IMR-90 (cell line): ENCODE results near the gene SLC44A1. TPM values are rescaled to one million over a fixed set of nuclear protein-coding genes. Genes with fewer than 3 reads are reported as not detected.

Experiments used
- ATAC-seq: fragments of 200-7000 bp; cut with Tn5 transposase; 2 replicates; pipeline ENCODE4 v1.9.1; 2020; ENCODE audit warnings: low read depth, mild to moderate bottlenecking, moderate library complexity
- BruUV-seq: library from RNA; stranded (reverse); fragments of 400-500 nt; replicated peaks from 2 replicates; lab custom pipeline; 2021; lab: Mats Ljungman, UMichigan
- CTCF ChIA-PET: fragments of 300-600 bp; formaldehyde crosslinking; extraction: SDS; loops from one replicate; lab custom pipeline; 2021; ENCODE audit warnings: antibody characterized with exemption; lab: Yijun Ruan, JAX
- POLR2A ChIA-PET: fragments of 300-600 bp; sonication (Branson Sonifier 250); formaldehyde crosslinking; loops from one replicate; lab custom pipeline; 2022; ENCODE audit warnings: antibody characterized with exemption; ENCODE audit not compliant: unreplicated experiment; lab: Charles Lee
- DNase-seq: peaks from one replicate; pipeline ENCODE4 v3.0.0; 2013
- H2AFZ ChIP-seq: replicated peaks from 2 replicates; pipeline ENCODE3; 2013; ENCODE audit warnings: low read length, mild to moderate bottlenecking; ENCODE audit not compliant: poor library complexity
- H2AK5ac ChIP-seq: 2 replicates; pipeline ENCODE4 v1.6.1; 2013; ENCODE audit warnings: low read depth, low read length, inconsistent platforms
- H2AK9ac ChIP-seq: replicated peaks from 2 replicates; pipeline ENCODE3; 2013; ENCODE audit warnings: mild to moderate bottlenecking, low read depth, low read length, moderate library complexity; ENCODE audit not compliant: poor library complexity
- H2BK120ac ChIP-seq: 2 replicates; pipeline ENCODE4 v1.6.1; 2013; ENCODE audit warnings: low read depth, low read length, inconsistent platforms
- H2BK15ac ChIP-seq: 3 replicates; pipeline ENCODE4 v1.6.1; 2013; ENCODE audit warnings: low read depth, low read length, inconsistent platforms
- H2BK20ac ChIP-seq: 2 replicates; pipeline ENCODE4 v1.6.1; 2013; ENCODE audit warnings: low read depth, mild to moderate bottlenecking, inconsistent platforms, low read length, moderate library complexity
- H2BK5ac ChIP-seq: 2 replicates; pipeline ENCODE4 v1.6.1; 2013; ENCODE audit warnings: mild to moderate bottlenecking, low read depth, low read length, inconsistent platforms; ENCODE audit not compliant: poor library complexity, severe bottlenecking
- H3K14ac ChIP-seq: replicated peaks from 2 replicates; pipeline ENCODE4 v1.6.1; 2013; ENCODE audit warnings: low read depth, low read length, inconsistent platforms
- H3K18ac ChIP-seq: 2 replicates; pipeline ENCODE4 v1.6.1; 2013; ENCODE audit warnings: low read depth, low read length, control low read depth
- H3K23ac ChIP-seq: 2 replicates; pipeline ENCODE4 v1.6.1; 2013; ENCODE audit warnings: low read depth, low read length, inconsistent platforms
- H3K27ac ChIP-seq: 2 replicates; pipeline ENCODE4 v1.5.1; 2013; ENCODE audit warnings: mild to moderate bottlenecking, control low read depth, low read length; ENCODE audit not compliant: insufficient read depth
- H3K27me3 ChIP-seq: 2 replicates; pipeline ENCODE4 v1.6.1; 2013; ENCODE audit warnings: low read length; ENCODE audit not compliant: control insufficient read depth, insufficient read depth
- H3K36me3 ChIP-seq: 2 replicates; pipeline ENCODE4 v1.6.1; 2013; ENCODE audit warnings: low read length, mixed read lengths; ENCODE audit not compliant: control insufficient read depth, insufficient read depth
- H3K4ac ChIP-seq: 2 replicates; pipeline ENCODE4 v1.6.1; 2013; ENCODE audit warnings: low read depth, low read length, inconsistent platforms
- H3K4me1 ChIP-seq: 2 replicates; pipeline ENCODE4 v1.6.1; 2013; ENCODE audit warnings: low read length, mixed read lengths; ENCODE audit not compliant: control insufficient read depth, insufficient read depth
- H3K4me2 ChIP-seq: 2 replicates; pipeline ENCODE4 v1.6.1; 2013; ENCODE audit warnings: low read depth, mild to moderate bottlenecking, control low read depth, low read length, moderate library complexity
- H3K4me3 ChIP-seq: 2 replicates; pipeline ENCODE4 v1.5.1; 2013; ENCODE audit warnings: low read depth, mild to moderate bottlenecking, control low read depth, low read length, moderate library complexity; ENCODE audit not compliant: insufficient read depth
- H3K56ac ChIP-seq: 2 replicates; pipeline ENCODE4 v1.6.1; 2013; ENCODE audit warnings: low read length, inconsistent platforms; ENCODE audit not compliant: insufficient read depth; ENCODE audit errors: extremely low read depth
- H3K79me1 ChIP-seq, 2 experiments: 2 replicates each; pipeline ENCODE4 v1.6.1; 2013; ENCODE audit warnings: low read length in 2 of 2, inconsistent platforms in 1 of 2, low read depth in 1 of 2
- H3K9ac ChIP-seq: 2 replicates; pipeline ENCODE4 v1.6.1; 2013; ENCODE audit warnings: low read depth, low read length, control low read depth
- H3K9me1 ChIP-seq: 2 replicates; pipeline ENCODE4 v1.6.1; 2013; ENCODE audit warnings: low read length, inconsistent platforms; ENCODE audit not compliant: insufficient read depth
- H3K9me3 ChIP-seq: 2 replicates; pipeline ENCODE4 v1.6.1; 2013; ENCODE audit warnings: low read length; ENCODE audit not compliant: control insufficient read depth, insufficient read depth
- H4K20me1 ChIP-seq: 2 replicates; pipeline ENCODE4 v1.6.1; 2013; ENCODE audit warnings: low read length, inconsistent platforms; ENCODE audit not compliant: insufficient read depth
- H4K5ac ChIP-seq: 2 replicates; pipeline ENCODE4 v1.6.1; 2013; ENCODE audit warnings: mild to moderate bottlenecking, low read depth, low read length, control low read depth
- H4K8ac ChIP-seq, 2 experiments: 2 replicates each; pipeline ENCODE4 v1.6.1; 2013; ENCODE audit warnings: low read depth in 2 of 2, low read length in 2 of 2, control low read depth in 1 of 2, inconsistent platforms in 1 of 2
- H4K91ac ChIP-seq: 2 replicates; pipeline ENCODE4 v1.6.1; 2013; ENCODE audit warnings: low read depth, low read length, inconsistent platforms; ENCODE audit not compliant: insufficient read depth
- BHLHE40 ChIP-seq: fragments of 150-350 bp; IDR thresholded peaks from 2 replicates; pipeline ENCODE4 v1.6.1; 2016; ENCODE audit warnings: mild to moderate bottlenecking, low read depth, low read length
- CHD1 ChIP-seq: IDR thresholded peaks from 2 replicates; pipeline ENCODE4 v1.6.1; 2012; ENCODE audit warnings: low read depth, low read length, improper control_type of control experiment
- CTCF ChIP-seq: conservative IDR thresholded peaks from 2 replicates; pipeline ENCODE4 v1.5.1; 2012; ENCODE audit warnings: mild to moderate bottlenecking, low read depth, low read length, improper control_type of control experiment
- ELK1 ChIP-seq: fragments of 150-350 bp; IDR thresholded peaks from 2 replicates; pipeline ENCODE4 v1.6.1; 2016; ENCODE audit warnings: low read depth, mild to moderate bottlenecking, low read length, moderate library complexity, borderline replicate concordance
- FOS ChIP-seq: fragments of 150-350 bp; IDR thresholded peaks from 2 replicates; pipeline ENCODE4 v1.6.1; 2016; ENCODE audit warnings: low read depth, low read length
- MAFK ChIP-seq: IDR thresholded peaks from 2 replicates; pipeline ENCODE4 v1.6.1; 2012; ENCODE audit warnings: low read depth, low read length, improper control_type of control experiment
- MAZ ChIP-seq: IDR thresholded peaks from 2 replicates; pipeline ENCODE4 v1.6.1; 2012; ENCODE audit warnings: low read depth, mild to moderate bottlenecking, low read length, improper control_type of control experiment, moderate library complexity, borderline replicate concordance
- MXI1 ChIP-seq: IDR thresholded peaks from 2 replicates; pipeline ENCODE4 v1.6.1; 2012; ENCODE audit warnings: low read depth, mild to moderate bottlenecking, low read length, moderate library complexity, borderline replicate concordance
- POLR2A ChIP-seq: IDR thresholded peaks from 2 replicates; pipeline ENCODE4 v1.6.1; 2012; ENCODE audit warnings: mild to moderate bottlenecking, low read depth, low read length
- RAD21 ChIP-seq: IDR thresholded peaks from 2 replicates; pipeline ENCODE4 v1.6.1; 2012; ENCODE audit warnings: low read length, improper control_type of control experiment
- RCOR1 ChIP-seq: IDR thresholded peaks from 2 replicates; pipeline ENCODE4 v1.6.1; 2012; ENCODE audit warnings: mild to moderate bottlenecking, low read length, improper control_type of control experiment; ENCODE audit not compliant: insufficient replicate concordance
- RFX5 ChIP-seq: IDR thresholded peaks from 2 replicates; pipeline ENCODE4 v1.8.0; 2012; ENCODE audit warnings: low read depth, mild to moderate bottlenecking, low read length, moderate library complexity
- SMC3 ChIP-seq: fragments of 150-350 bp; IDR thresholded peaks from 2 replicates; pipeline ENCODE4 v1.6.1; 2016; ENCODE audit warnings: low read depth, mild to moderate bottlenecking, antibody characterized with exemption, low read length, moderate library complexity
- USF2 ChIP-seq: fragments of 150-350 bp; IDR thresholded peaks from 2 replicates; pipeline ENCODE4 v1.6.1; 2017; ENCODE audit warnings: mild to moderate bottlenecking, antibody characterized with exemption, low read length, low read depth
- WGBS, 2 experiments: methylation state at CpG; one replicate each; pipeline versions ENCODE4 v1.1.5 to v1.1.7; 2013; ENCODE audit warnings: missing lambda C conversion rate in 2 of 2; ENCODE audit not compliant: insufficient read length in 1 of 2; ENCODE audit errors: extremely low coverage in 2 of 2; 5-methylcytosine and 5-hydroxymethylcytosine counted together
- dilution Hi-C: fragments of 300-500 bp; cut with HindIII; formaldehyde crosslinking; loops from one replicate; pipeline ENCODE4 v1.14.3; 2018; ENCODE audit warnings: low sequenced_read_pairs; ENCODE audit not compliant: unreplicated experiment
- in situ Hi-C: fragments of 300-500 bp; cut with MboI; formaldehyde crosslinking; loops from 3 replicates; pipeline ENCODE4 v1.14.3; 2019; ENCODE audit warnings: low sequenced_read_pairs, inconsistent platforms, mixed read lengths
- intact Hi-C: fragments of 100-400 bp; cut with micrococcal nuclease; formaldehyde crosslinking; loops from 2 replicates; pipeline ENCODE4 v1.10.0; 2022
- polyA plus RNA-seq, 3 experiments: library from polyadenylated mRNA; depleted of rRNA; stranded (reverse); fragments of >200 nt; gene quantifications; 2 replicates each; pipeline ENCODE4 v1.2.3, GENCODE V29; 2012; ENCODE audit warnings: low replicate concordance in 1 of 3
- total RNA-seq: library from RNA; depleted of rRNA; stranded (reverse); fragments of >200 nt; gene quantifications from 2 replicates; pipeline ENCODE4 v1.2.3, GENCODE V29; 2012

Gene SLC44A1
- total and polyA plus RNA-seq, 2 of the 4 experiments (the other 2 are of a cell fraction), result 5.2 to 21.7 TPM

- Histone ChIP-seq H2AK9ac (no peak overlapping the region), H3K23ac (no peak overlapping the region), H2BK20ac (no peak overlapping the region), H3K36me3 (no peaks in the 10 kb centered on the region), H3K9me3 (no peaks in the 10 kb centered on the region), H4K8ac (no peak overlapping the region), H2AFZ (no peak overlapping the region), H4K5ac (no peak overlapping the region), H3K9me1 (peaks cover 5% of the 10 kb centered on the region; the same call in 1 of the 2 replicates), H3K79me1 (peaks cover 5 to 13% of the 10 kb centered on the region in 2 experiments), H3K4me2 (no peak overlapping the region), H3K4ac (no peak overlapping the region), H4K91ac (no peak overlapping the region), H4K20me1 (no peaks in the 10 kb centered on the region; the same call in 1 of the 2 replicates), H3K56ac (no peak overlapping the region), H3K27ac (no peak overlapping the region), H2AK5ac (no peak overlapping the region), H3K27me3 (no peaks in the 10 kb centered on the region), H3K18ac (no peak overlapping the region), H2BK15ac (no peak overlapping the region), H3K4me1 (peaks cover 1% of the 10 kb centered on the region; the same call in 1 of the 2 replicates), H3K9ac (no peak overlapping the region), H3K4me3 (no peak overlapping the region), H2BK5ac (no peak overlapping the region), H2BK120ac (no peak overlapping the region), H3K14ac (no peak overlapping the region)
- ChIA-PET CTCF (interaction anchor here (1.3 kb wide), 1 partner anchor 11 kb away, joined by 4 read pairs; no protein-coding TSS in a partner anchor), POLR2A (no interaction called here)
- ATAC-seq (no peak), DNase-seq (no peak)
- intact Hi-C loops, result no loop called here
- TF ChIP-seq CTCF (no peak), MAFK (no peak), USF2 (no peak), SMC3 (no peak), RAD21 (no peak), RFX5 (no peak), MXI1 (no peak), ELK1 (no peak), MAZ (no peak), RCOR1 (no peak), CHD1 (no peak), BHLHE40 (no peak), FOS (no peak), POLR2A (no peak)
- in situ Hi-C loops, result no loop called here
- BruUV-seq, result no TSS peak
- dilution Hi-C loops, result no loop called here
- WGBS, 2 experiments, result 100% methylated on average over 1 of the region's 4 CpGs; no CpG with 5 or more reads in 1 of the 2 experiments
Observed at GRCh38 chr9:105281272-105281671, 36.8 kb downstream of the SLC44A1 start.
